HepG2 (cell line): ENCODE measurements around the gene LRRTM3. TPM values are rescaled to one million over a fixed set of nuclear protein-coding genes. Genes with fewer than 3 reads are reported as not detected.

Experiments used
- ATAC-seq: fragments of 200-7000 bp; cut with Tn5 transposase; 3 replicates; pipeline ENCODE4 v1.9.1; 2020; ENCODE audit warnings: mild to moderate bottlenecking, moderate library complexity
- BruUV-seq: library from RNA; stranded (reverse); fragments of 400-500 nt; replicated peaks from 2 replicates; lab custom pipeline; 2021; lab: Mats Ljungman, UMichigan
- CTCF ChIA-PET: fragments of 300-600 bp; formaldehyde crosslinking; extraction: SDS; loops from one replicate; lab custom pipeline; 2021; ENCODE audit warnings: low total read pairs, inconsistent platforms, low intra/inter-chr PET ratio; lab: Yijun Ruan, JAX
- POLR2A ChIA-PET: fragments of 350-600 bp; sonication (Branson Sonifier 250); formaldehyde crosslinking; loops from one replicate; lab custom pipeline; 2020; ENCODE audit warnings: antibody characterized with exemption, inconsistent platforms; lab: Yijun Ruan, JAX
- DNase-seq: peaks from one replicate; pipeline ENCODE4 v3.0.0-alpha.2; 2015; ENCODE audit warnings: low spot score
- FAIRE-seq: peaks from 3 replicates; lab custom pipeline; 2011; peaks lifted over from hg19 to GRCh38; lab: Jason Lieb, UNC
- H2AFZ ChIP-seq: one replicate; pipeline ENCODE4 v1.6.1; 2011; ENCODE audit warnings: low read length, inconsistent platforms
- H3K27ac ChIP-seq: fragments of 300-600 bp; 3 replicates; pipeline ENCODE4 v1.8.0; 2011; ENCODE audit warnings: mixed run types, mild to moderate bottlenecking, mixed read lengths, low read length, inconsistent platforms; ENCODE audit not compliant: insufficient read depth; ENCODE audit errors: extremely low read length
- H3K27me3 ChIP-seq, 2 experiments: fragments of 200-600 bp in 1 of 2; 2 replicates in 1 of 2; 3 replicates in 1 of 2; pipeline versions ENCODE4 v1.6.0 to v1.8.0; 2011; ENCODE audit warnings: low read length in 2 of 2, mild to moderate bottlenecking in 2 of 2, moderate library complexity in 2 of 2, inconsistent platforms in 1 of 2; ENCODE audit not compliant: insufficient read depth in 2 of 2, control insufficient read depth in 1 of 2
- H3K36me3 ChIP-seq, 2 experiments: fragments of 200-600 bp in 1 of 2; replicated peaks in 1 of 2; 2 replicates in 1 of 2; 3 replicates in 1 of 2; pipeline versions ENCODE4 v1.5.1 to v1.8.0; 2011; ENCODE audit warnings: low read length in 2 of 2, inconsistent platforms in 1 of 2; ENCODE audit not compliant: insufficient read depth in 2 of 2, control insufficient read depth in 1 of 2
- H3K4me1 ChIP-seq: 2 replicates; pipeline ENCODE4 v1.5.1; 2012; ENCODE audit warnings: low read length, inconsistent platforms; ENCODE audit not compliant: insufficient read depth
- H3K4me2 ChIP-seq: 2 replicates; pipeline ENCODE4 v1.6.0; 2011; ENCODE audit warnings: low read depth, low read length, inconsistent platforms
- H3K4me3 ChIP-seq, 3 experiments: fragments of 200-600 bp in 1 of 3; sonication (generic), shearing (Covaris generic) in 1 of 3; replicated peaks in 1 of 3; 2 replicates each; pipeline ENCODE4 v1.5.1; 2011 to 2016; ENCODE audit warnings: low read length in 3 of 3, inconsistent platforms in 2 of 3, low read depth in 2 of 3, mild to moderate bottlenecking in 2 of 3, control low read depth in 1 of 3, mixed read lengths in 1 of 3; ENCODE audit not compliant: insufficient read depth in 1 of 3
- H3K79me2 ChIP-seq: one replicate; pipeline ENCODE4 v1.6.1; 2011; ENCODE audit warnings: low read length, inconsistent platforms; ENCODE audit not compliant: insufficient read depth
- H3K9ac ChIP-seq: 2 replicates; pipeline ENCODE4 v1.6.0; 2011; ENCODE audit warnings: mild to moderate bottlenecking, low read depth, low read length, inconsistent platforms; ENCODE audit not compliant: insufficient read depth
- H3K9me3 ChIP-seq: 2 replicates; pipeline ENCODE4 v1.5.1; 2012; ENCODE audit warnings: mild to moderate bottlenecking, low read length
- H4K20me1 ChIP-seq: 2 replicates; pipeline ENCODE4 v1.6.0; 2011; ENCODE audit warnings: inconsistent platforms, mild to moderate bottlenecking, low read length, moderate library complexity; ENCODE audit not compliant: insufficient read depth
- CREB1 ChIP-seq, 2 experiments: fragments of 450-650 bp in 1 of 2; IDR thresholded peaks; 2 replicates each; pipeline ENCODE4 v1.6.1; 2016 to 2017; ENCODE audit warnings: control low read depth in 1 of 2, mild to moderate bottlenecking in 1 of 2, missing compliant biosample characterization in 1 of 2, missing genetic modification characterization in 1 of 2
- DNMT3B ChIP-seq: conservative IDR thresholded peaks from 2 replicates; pipeline ENCODE4 v1.6.1; 2016; ENCODE audit warnings: missing biosample characterization, control low read depth
- NCOA1 ChIP-seq: sonication (generic); formaldehyde crosslinking; IDR thresholded peaks from 2 replicates; pipeline ENCODE4 v1.9.0; 2021; ENCODE audit warnings: missing genetic modification reagents
- RFX1 ChIP-seq: fragments of 450-650 bp; IDR thresholded peaks from 2 replicates; pipeline ENCODE4 v1.6.1; 2017
- SAP130 ChIP-seq: IDR thresholded peaks from 2 replicates; pipeline ENCODE4 v1.6.1; 2016; ENCODE audit warnings: low read depth
- ZFYVE20 ChIP-seq: sonication (generic); formaldehyde crosslinking; IDR thresholded peaks from 2 replicates; pipeline ENCODE4 v1.8.0; 2023; ENCODE audit warnings: low read depth, mild to moderate bottlenecking, moderate library complexity, missing genetic modification reagents, borderline replicate concordance
- ZNF232 ChIP-seq: sonication (generic); formaldehyde crosslinking; IDR thresholded peaks from 2 replicates; pipeline ENCODE4 v1.4.0; 2020; ENCODE audit warnings: missing genetic modification reagents, borderline replicate concordance
- ZNF713 ChIP-seq: sonication (generic); formaldehyde crosslinking; IDR thresholded peaks from 2 replicates; pipeline ENCODE4 v1.4.0; 2020; ENCODE audit warnings: mild to moderate bottlenecking, missing genetic modification reagents
- WGBS: methylation state at CpG from one replicate; pipeline ENCODE4 v1.1.6; 2017; ENCODE audit warnings: low lambda C conversion rate; 5-methylcytosine and 5-hydroxymethylcytosine counted together
- in situ Hi-C: cut with HindIII; loops from 2 replicates; pipeline ENCODE4 v1.10.0; 2017; ENCODE audit warnings: low pct_unique_long_range_greater_than_20kb; ENCODE audit not compliant: extremely low pct_ligation_motif_present
- intact Hi-C: fragments of 100-400 bp; cut with micrococcal nuclease; formaldehyde crosslinking; loops from one replicate; pipeline ENCODE4 v1.10.0; 2022; ENCODE audit not compliant: unreplicated experiment
- polyA plus RNA-seq, 8 experiments: library from polyadenylated mRNA; depleted of rRNA in 3 of 8; stranded (reverse) in 7 of 8; unstranded in 1 of 8; fragments of >200 nt; fragmentation: Illumina TruSeq in 4 of 8; extraction: Trizol in 4 of 8; gene quantifications; 2 replicates each; pipeline versions ENCODE4 v1.2.1 to v1.2.3, GENCODE V29; 2011 to 2016; ENCODE audit warnings: low read depth in 4 of 8, missing spikeins in 1 of 8, mixed read lengths in 1 of 8; ENCODE audit not compliant: insufficient read depth in 1 of 8
- total RNA-seq, 5 experiments: library from RNA; depleted of rRNA; stranded (reverse); fragments of >200 nt; fragmentation: Illumina TruSeq; extraction: Trizol; gene quantifications; 2 replicates each; pipeline ENCODE4 v1.2.3, GENCODE V29; 2016; ENCODE audit warnings: low read depth in 1 of 5

LRRTM3 gene
- total and polyA plus RNA-seq, 2 of the 13 experiments (the other 11 are each of a cell fraction or from before 2014, with no cell fraction given): not detected

DNA sequence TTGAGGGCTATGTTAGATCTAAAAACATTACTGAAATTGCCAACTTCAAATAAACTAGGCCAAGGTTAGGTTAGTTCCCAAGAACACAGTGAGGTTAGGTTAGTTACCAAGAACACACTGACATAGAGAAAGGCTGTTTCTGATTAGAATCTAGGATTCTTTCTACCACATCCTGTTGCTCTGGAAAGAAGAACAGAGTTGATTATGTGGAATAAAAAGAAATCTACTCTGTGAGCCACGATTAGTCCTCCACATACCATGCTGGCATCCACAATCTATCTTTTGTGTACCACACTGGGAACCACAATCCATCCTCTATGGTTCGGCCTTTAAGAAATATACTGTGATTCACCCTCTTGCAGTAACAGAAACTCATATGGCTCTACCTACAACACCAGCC lies 91.4 kb downstream of the LRRTM3 start:
- no peaks in the 10 kb centered on the region for H3K79me2 ChIP-seq
- H4K20me1 ChIP-seq: no peaks in the 10 kb centered on the region
- TF ChIP-seq SAP130 (no peak), ZFYVE20 (CRISPR knock-in tag) (no peak), ZNF713 (CRISPR knock-in tag) (no peak)
- H3K27me3 ChIP-seq: no peaks in the 10 kb centered on the region
- ChIA-PET POLR2A (no interaction called here), CTCF (no interaction called here)
- FAIRE-seq (no peak), DNase-seq (no peak), ATAC-seq (no peak)
- intact Hi-C loops: no loop called here
- H3K4me3 ChIP-seq: no peak overlapping the region
- WGBS: 47% methylated on average over 2 of the region's 2 CpGs
- H3K9ac ChIP-seq: no peak overlapping the region
- no TSS peak for BruUV-seq
- no peaks in the 10 kb centered on the region for H3K4me1 ChIP-seq
- H2AFZ ChIP-seq: no peak overlapping the region
- H3K9me3 ChIP-seq: no peaks in the 10 kb centered on the region
- H3K4me2 ChIP-seq: no peak overlapping the region
- in situ Hi-C loops: no loop called here
- H3K27ac ChIP-seq: no peak overlapping the region
- H3K36me3 ChIP-seq: no peaks in the 10 kb centered on the region

DNA sequence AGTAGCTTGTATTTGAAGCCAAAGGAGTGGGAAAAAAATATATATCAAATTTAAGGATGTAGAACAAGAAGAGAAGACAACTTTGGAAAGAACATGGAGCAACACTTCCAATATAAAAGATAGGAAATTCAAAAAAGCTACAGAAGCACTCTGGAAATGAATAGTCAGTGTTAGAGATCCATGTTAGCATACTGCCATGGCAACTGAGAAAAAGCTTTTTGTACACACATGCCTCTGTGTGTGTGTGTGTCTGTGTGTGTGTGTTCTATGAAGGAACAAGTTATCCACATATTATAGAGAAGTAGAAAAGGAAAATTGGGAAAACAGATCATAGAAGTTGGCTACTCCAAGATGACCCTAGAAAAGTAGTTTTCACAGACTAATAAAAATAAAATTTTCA lies 96.3 kb downstream of the LRRTM3 start:
- Histone ChIP-seq H3K27ac (no peak overlapping the region), H4K20me1 (no peaks in the 10 kb centered on the region), H3K4me1 (no peaks in the 10 kb centered on the region), H3K36me3 (no peaks in the 10 kb centered on the region), H3K4me2 (no peak overlapping the region), H3K9ac (no peak overlapping the region), H3K9me3 (no peaks in the 10 kb centered on the region), H3K27me3 (no peaks in the 10 kb centered on the region), H2AFZ (no peak overlapping the region), H3K4me3 (no peak overlapping the region), H3K79me2 (no peaks in the 10 kb centered on the region)
- in situ Hi-C loops (no loop called here), intact Hi-C loops (no loop called here)
- TF ChIP-seq NCOA1 (CRISPR knock-in tag) (no peak), CREB1 (IDR thresholded peaks at IDR 0.05) (no peak), CREB1 (CRISPR knock-in tag; IDR thresholded peaks at IDR 0.05) (no peak), ZNF232 (CRISPR knock-in tag) (no peak), DNMT3B (no peak), RFX1 (no peak)
- no peak for FAIRE-seq
- no peak for DNase-seq
- no TSS peak for BruUV-seq
- ChIA-PET CTCF (no interaction called here), POLR2A (no interaction called here)
- ATAC-seq: no peak
